BJ (cell line): ENCODE measurements around the gene CD300A. TPM values are rescaled to one million over a fixed set of nuclear protein-coding genes. Genes with fewer than 3 reads are reported as not detected.

Experiments
- CTCF ChIA-PET: fragments of 350-600 bp; formaldehyde crosslinking; extraction: SDS; loops from one replicate; lab custom pipeline; 2021; ENCODE audit warnings: antibody characterized with exemption, inconsistent platforms; lab: Yijun Ruan, JAX
- POLR2A ChIA-PET: fragments of 300-600 bp; sonication (Branson Sonifier 250); formaldehyde crosslinking; extraction: SDS; loops from one replicate; lab custom pipeline; 2021; ENCODE audit warnings: antibody characterized with exemption; lab: Charles Lee
- DNase-seq: peaks from one replicate; pipeline ENCODE4 v3.0.0-alpha.2; 2011; ENCODE audit warnings: low read depth
- H3K27me3 ChIP-seq: 2 replicates; pipeline ENCODE4 v1.6.0; 2011; ENCODE audit warnings: low read length; ENCODE audit not compliant: control insufficient read depth, insufficient read depth
- H3K36me3 ChIP-seq: 2 replicates; pipeline ENCODE4 v1.5.1; 2011; ENCODE audit warnings: low read length; ENCODE audit not compliant: control insufficient read depth, insufficient read depth
- H3K4me3 ChIP-seq: 2 replicates; pipeline ENCODE4 v1.5.1; 2011; ENCODE audit warnings: low read depth, mild to moderate bottlenecking, control low read depth, low read length
- polyA plus RNA-seq: library from polyadenylated mRNA; depleted of rRNA; stranded (reverse); fragments of >200 nt; gene quantifications from 2 replicates; pipeline ENCODE4 v1.2.3, GENCODE V29; 2011
- TF ChIP-seq, protein P1 (sequence below): IDR thresholded peaks from 2 replicates; pipeline ENCODE4 v1.5.1; 2011; ENCODE audit warnings: low read depth, mild to moderate bottlenecking, control low read depth, inconsistent platforms, low read length, moderate library complexity; ENCODE audit not compliant: insufficient read depth

Gene CD300A
- polyA plus RNA-seq, 1 experiment: not detected

DNA sequence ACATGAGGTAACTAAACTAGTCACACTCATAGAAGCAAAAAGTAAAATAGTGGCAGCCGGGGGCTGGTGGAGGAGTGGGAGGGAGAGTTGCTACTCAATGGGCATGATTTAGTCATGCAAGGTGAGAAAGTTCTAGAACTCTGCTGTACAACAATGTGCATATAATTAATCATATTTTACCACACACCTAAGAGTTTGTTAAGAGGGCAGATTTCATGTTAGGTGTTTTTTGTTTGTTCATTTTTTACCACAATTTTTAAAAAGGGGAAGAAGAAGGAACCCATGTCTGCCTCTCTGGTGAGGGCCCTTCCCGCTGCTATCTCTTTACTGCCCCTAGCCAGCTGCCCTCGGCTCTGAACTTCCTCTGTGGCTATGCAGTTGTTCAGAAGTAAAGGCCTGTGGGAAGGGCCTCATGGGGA is 53.6 kb downstream of the CD300A start:
- CTCF ChIA-PET: no interaction called here

DNA sequence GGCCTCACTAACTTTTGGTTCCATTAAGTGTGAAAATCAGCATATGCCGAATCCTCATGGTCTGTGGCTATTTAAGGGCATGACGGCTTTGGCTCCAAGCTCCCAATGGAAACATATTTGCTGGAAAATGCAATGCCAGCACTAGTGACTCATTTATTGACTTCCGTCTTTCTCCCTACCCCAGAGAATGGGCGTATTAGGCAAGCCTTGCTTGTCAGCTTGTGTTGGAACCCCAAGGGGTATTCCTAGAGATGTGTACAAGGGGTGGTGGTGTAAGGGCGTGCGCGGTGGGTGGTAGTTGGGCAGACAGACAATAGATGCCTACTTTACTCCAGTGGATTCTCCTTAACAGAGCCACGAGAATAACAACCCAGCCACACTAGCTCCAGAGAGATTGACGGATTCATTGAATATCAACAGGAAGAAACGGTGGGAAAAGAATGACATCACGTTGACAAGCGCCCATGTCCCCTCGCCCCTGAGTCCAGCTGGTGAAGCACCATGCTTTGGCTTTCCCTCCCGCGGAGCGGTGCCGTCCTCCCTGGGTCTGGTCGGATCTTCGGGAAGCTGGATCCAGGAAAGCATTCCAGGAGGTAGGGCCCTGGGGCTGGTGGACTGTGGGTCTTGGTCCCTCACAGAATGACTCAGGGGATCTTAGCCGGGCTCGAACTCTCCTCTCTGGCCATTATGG is 54.5 kb downstream of the CD300A start:
- CTCF ChIA-PET: no interaction called here
- H3K27me3 ChIP-seq: no peaks in the 10 kb centered on the region
- no peaks in the 10 kb centered on the region for H3K36me3 ChIP-seq
- TF ChIP-seq, protein P1, sequence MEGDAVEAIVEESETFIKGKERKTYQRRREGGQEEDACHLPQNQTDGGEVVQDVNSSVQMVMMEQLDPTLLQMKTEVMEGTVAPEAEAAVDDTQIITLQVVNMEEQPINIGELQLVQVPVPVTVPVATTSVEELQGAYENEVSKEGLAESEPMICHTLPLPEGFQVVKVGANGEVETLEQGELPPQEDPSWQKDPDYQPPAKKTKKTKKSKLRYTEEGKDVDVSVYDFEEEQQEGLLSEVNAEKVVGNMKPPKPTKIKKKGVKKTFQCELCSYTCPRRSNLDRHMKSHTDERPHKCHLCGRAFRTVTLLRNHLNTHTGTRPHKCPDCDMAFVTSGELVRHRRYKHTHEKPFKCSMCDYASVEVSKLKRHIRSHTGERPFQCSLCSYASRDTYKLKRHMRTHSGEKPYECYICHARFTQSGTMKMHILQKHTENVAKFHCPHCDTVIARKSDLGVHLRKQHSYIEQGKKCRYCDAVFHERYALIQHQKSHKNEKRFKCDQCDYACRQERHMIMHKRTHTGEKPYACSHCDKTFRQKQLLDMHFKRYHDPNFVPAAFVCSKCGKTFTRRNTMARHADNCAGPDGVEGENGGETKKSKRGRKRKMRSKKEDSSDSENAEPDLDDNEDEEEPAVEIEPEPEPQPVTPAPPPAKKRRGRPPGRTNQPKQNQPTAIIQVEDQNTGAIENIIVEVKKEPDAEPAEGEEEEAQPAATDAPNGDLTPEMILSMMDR: no peak
- no peak overlapping the region for H3K4me3 ChIP-seq
- POLR2A ChIA-PET: no interaction called here
- DNase-seq: no peak

More for the DNA sequence above, 53.6 kb downstream of the CD300A start:
- H3K27me3 ChIP-seq: no peaks in the 10 kb centered on the region
- no peak overlapping the region for H3K4me3 ChIP-seq
- H3K36me3 ChIP-seq: no peaks in the 10 kb centered on the region
- TF ChIP-seq, protein P1: no peak
- DNase-seq: no peak
- POLR2A ChIA-PET: no interaction called here

DNA sequence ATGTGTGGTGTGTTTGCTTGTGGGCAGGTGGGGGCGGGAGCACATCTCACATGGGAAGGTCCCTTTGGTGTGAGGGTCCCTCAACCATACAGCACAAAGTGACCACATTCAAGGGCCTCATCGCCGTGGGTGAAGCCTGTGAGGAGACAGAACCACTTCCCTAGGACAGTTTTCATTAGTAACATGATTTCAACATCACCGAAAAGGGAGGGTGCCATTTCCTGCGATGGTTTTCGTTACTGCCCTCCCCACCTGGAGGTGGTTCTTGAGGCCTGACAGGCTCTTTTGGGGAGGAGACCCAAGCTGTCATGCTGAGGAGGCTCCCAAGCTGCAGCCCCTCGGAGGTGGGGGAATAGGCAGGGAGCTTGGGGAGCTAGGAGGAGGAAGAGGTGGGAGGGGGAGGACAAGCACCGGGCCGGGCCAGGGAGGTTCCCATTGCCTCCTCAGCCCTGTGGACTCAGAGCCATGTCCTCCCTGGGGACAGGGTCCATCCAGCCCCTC is 55.3 kb downstream of the CD300A start:
- no peak for DNase-seq
- Histone ChIP-seq H3K36me3 (no peaks in the 10 kb centered on the region), H3K4me3 (no peak overlapping the region), H3K27me3 (no peaks in the 10 kb centered on the region)
- TF ChIP-seq, protein P1: no peak
- POLR2A ChIA-PET: no interaction called here
- CTCF ChIA-PET: no interaction called here

DNA sequence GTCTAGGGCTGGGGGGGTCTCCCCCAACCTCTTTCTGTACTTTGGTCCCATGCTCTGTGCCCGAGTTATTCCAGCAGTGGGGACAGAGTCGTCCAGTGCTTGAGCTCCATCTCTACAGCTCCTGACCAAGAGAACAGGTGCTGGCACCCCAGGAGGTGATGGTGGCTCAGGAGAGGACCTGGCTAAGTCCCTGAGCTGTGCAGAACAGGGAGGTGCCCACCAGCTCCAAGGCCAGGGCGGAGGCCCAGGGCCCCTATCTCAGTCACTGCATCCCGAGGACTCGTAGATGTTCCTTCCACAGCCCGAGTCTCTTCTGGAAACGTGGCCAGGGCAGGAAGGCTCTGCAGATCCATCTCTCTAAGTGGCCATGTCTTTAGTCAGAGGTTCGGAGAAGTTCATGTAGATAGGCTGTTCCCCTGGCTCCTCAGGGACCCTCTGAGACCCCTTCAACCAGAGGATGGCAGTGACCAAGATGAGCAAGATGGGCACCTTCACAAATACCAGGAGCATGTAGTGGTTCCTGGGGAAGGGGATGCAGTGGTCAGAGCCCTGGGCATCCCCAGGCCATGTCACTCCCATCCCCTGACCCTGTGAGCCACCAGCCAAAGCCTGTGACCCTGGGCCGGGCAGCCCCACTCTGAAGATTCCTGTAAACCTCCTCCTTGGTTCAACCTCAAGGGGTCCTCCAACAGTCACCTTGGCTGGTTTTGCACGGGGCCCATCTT is 56.1 kb downstream of the CD300A start:
- DNase-seq: no peak
- Histone ChIP-seq H3K27me3 (no peaks in the 10 kb centered on the region), H3K36me3 (no peaks in the 10 kb centered on the region), H3K4me3 (no peak overlapping the region)
- ChIA-PET POLR2A (no interaction called here), CTCF (no interaction called here)
- TF ChIP-seq, protein P1: no peak

DNA sequence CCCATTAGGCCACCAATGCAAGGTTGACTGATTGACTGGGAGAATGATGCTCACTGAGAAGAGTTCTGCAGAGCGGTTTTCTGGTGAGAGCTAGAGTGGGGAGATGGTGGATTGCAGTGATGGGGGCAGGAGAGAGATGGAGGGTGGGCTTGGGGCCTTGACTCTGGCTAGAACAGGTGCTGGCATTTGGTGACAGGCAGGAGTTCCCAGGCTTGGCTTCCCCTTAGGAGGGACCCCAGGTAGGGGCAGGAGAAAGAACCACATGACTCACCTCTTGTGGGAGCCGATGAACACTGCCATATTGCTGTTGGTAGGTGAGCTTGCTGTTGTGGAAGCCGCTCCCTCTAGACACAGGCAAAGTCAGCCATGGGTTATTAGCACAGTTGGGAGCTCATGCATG is 56.9 kb downstream of the CD300A start:
- CTCF ChIA-PET: no interaction called here
- no peaks in the 10 kb centered on the region for H3K27me3 ChIP-seq
- H3K36me3 ChIP-seq: no peaks in the 10 kb centered on the region
- TF ChIP-seq, protein P1: no peak
- no peak for DNase-seq
- no peak overlapping the region for H3K4me3 ChIP-seq
- POLR2A ChIA-PET: no interaction called here
